Upper lobe of left lung (tissue), 4 donors: ENCODE results near the gene ATXN2L.

Experiments
- EP300 ChIP-seq, 4 donors: sonication (generic); formaldehyde crosslinking; IDR thresholded peaks; one replicate each; pipeline ENCODE4 v1.5.1; 2017; ENCODE audit warnings: antibody characterized with exemption in 4 of 4, control low read depth in 2 of 4
- POLR2A ChIP-seq, 4 donors: fragments of 450-650 bp; IDR thresholded peaks; one replicate each; pipeline ENCODE4 v1.5.1; 2016 to 2017; ENCODE audit warnings: antibody characterized with exemption in 4 of 4, mild to moderate bottlenecking in 2 of 4
- POLR2AphosphoS5 ChIP-seq, 2 donors: sonication (generic); formaldehyde crosslinking; IDR thresholded peaks; one replicate each; pipeline ENCODE4 v1.5.1; 2017; ENCODE audit warnings: antibody characterized with exemption in 2 of 2
- TF ChIP-seq, protein P1 (sequence below), 6 experiments: fragments of 450-650 bp in 4 of 6; fragments of 200-600 bp in 2 of 6; sonication (generic) in 2 of 6; IDR thresholded peaks; one replicate each; pipeline ENCODE4 v1.5.1; 2016 to 2019; ENCODE audit warnings: antibody characterized with exemption in 6 of 6

DNA sequence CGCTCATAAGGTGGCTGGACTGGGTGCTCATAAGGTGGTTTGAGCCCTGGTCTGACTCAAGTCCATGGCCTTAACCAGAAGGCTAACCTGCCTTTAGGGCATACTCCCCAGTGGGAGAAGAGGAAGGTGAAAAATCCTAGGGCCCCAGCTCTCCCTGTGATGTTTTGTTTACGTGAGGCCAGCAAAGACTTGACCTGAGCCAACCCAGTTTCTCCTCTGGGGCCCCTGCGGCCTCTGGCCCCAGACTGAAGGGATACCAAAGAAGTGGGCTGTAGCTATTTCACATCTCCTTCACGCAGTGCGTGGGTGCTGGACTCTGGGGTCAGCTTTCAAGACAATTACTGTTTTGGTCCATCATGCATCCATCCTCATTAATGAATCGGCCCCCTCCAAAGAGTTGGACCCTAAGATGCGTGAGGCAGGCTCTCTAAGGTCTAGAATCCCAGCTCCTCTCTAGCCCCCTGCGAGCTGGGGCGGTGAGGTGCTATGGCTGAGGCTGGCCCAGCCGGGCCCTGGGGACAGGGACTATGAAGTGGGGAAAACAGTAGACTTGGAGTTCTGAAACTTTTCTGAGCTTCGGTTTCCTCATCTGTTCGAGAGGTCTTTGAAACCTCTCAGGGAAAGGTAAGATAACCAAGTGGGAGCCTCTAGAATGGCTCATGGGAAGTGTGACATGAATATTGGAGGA lies 42.3 kb downstream of the ATXN2L start:
- TF ChIP-seq POLR2A (IDR thresholded peaks at IDR 0.05) (no peak), EP300 (IDR thresholded peaks at IDR 0.05) (no peak), POLR2AphosphoS5 (IDR thresholded peaks at IDR 0.05) (no peak)
- TF ChIP-seq, protein P1, sequence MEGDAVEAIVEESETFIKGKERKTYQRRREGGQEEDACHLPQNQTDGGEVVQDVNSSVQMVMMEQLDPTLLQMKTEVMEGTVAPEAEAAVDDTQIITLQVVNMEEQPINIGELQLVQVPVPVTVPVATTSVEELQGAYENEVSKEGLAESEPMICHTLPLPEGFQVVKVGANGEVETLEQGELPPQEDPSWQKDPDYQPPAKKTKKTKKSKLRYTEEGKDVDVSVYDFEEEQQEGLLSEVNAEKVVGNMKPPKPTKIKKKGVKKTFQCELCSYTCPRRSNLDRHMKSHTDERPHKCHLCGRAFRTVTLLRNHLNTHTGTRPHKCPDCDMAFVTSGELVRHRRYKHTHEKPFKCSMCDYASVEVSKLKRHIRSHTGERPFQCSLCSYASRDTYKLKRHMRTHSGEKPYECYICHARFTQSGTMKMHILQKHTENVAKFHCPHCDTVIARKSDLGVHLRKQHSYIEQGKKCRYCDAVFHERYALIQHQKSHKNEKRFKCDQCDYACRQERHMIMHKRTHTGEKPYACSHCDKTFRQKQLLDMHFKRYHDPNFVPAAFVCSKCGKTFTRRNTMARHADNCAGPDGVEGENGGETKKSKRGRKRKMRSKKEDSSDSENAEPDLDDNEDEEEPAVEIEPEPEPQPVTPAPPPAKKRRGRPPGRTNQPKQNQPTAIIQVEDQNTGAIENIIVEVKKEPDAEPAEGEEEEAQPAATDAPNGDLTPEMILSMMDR (IDR thresholded peaks at IDR 0.05): no peak
